ENCODE measurements around the gene P2RY6.

- TF ChIP-seq, protein P1, sequence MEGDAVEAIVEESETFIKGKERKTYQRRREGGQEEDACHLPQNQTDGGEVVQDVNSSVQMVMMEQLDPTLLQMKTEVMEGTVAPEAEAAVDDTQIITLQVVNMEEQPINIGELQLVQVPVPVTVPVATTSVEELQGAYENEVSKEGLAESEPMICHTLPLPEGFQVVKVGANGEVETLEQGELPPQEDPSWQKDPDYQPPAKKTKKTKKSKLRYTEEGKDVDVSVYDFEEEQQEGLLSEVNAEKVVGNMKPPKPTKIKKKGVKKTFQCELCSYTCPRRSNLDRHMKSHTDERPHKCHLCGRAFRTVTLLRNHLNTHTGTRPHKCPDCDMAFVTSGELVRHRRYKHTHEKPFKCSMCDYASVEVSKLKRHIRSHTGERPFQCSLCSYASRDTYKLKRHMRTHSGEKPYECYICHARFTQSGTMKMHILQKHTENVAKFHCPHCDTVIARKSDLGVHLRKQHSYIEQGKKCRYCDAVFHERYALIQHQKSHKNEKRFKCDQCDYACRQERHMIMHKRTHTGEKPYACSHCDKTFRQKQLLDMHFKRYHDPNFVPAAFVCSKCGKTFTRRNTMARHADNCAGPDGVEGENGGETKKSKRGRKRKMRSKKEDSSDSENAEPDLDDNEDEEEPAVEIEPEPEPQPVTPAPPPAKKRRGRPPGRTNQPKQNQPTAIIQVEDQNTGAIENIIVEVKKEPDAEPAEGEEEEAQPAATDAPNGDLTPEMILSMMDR (conservative IDR thresholded peaks at IDR 0.05), result no peak
- no peak for TF ChIP-seq ZFX (IDR thresholded peaks at IDR 0.05)
Measured at GRCh38 chr11:73262851-73263495, 9.2 kb upstream of the P2RY6 start.
